Measurements from ENCODE around the gene IL17RA. TPM values are rescaled to one million over a fixed set of nuclear protein-coding genes. Genes with fewer than 3 reads are reported as not detected.
"Not testable (repeated sequence)": the region's sequence is repeated elsewhere in the genome, so short reads cannot be mapped to it uniquely, and the experiment has no call there.

The IL17RA gene
- total RNA-seq, 1 donor from 2014 or later: 6.1 TPM

DNA sequence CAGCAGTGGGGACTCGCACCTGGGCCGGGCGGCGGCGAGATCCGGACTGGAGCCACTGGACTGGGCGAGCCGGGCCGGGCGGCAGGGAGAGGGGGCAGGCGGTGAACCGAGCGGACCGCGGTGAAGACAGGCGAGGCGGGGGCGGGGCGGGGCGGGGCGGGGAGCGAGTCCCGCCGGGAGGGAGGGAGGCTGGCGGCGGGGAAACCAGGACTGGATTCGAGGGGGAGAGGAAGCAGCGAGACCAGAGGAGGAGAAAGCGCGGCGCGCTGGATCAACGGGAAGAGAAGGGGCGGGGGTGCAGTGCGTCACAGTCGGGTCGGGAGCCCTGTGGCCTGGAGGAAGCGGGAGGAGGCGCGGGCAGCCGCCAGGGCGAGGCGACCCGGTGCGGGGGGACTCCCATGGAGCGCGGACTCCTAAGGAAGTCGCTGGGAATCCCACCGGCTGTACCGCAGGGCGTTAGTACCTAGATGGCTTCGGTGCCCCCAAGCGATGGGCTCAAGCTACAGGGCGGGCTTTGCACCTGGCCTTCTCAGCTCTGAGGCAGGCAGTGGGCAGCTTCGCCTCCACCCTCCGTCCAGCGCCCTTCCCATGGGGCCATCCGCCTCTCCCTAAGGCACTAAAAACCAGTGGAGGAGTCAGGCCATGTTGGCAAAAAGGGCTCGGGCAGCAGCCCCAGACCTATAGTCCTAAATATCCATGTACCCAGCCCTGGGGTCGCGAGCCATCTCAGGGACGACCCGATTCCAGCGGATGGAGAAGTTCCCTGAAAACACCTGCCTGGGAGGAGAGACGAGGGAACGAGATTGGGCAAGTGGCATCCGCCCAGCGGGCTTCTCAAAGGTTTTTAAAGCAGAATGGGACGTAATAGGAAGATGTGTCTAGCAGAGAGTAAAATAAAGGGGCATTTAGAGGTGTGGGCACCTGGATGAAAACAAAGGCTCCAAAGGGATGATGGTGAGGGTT lies 36.7 kb downstream of the IL17RA start, which contains the start of gene TMEM121B:
TSS of gene TMEM121B (minus strand) at position 128 of the 963 bp plus-strand sequence. CDS start 233 bp downstream, outside the sequence.
- DNase-seq: peak; percentile 57

DNA sequence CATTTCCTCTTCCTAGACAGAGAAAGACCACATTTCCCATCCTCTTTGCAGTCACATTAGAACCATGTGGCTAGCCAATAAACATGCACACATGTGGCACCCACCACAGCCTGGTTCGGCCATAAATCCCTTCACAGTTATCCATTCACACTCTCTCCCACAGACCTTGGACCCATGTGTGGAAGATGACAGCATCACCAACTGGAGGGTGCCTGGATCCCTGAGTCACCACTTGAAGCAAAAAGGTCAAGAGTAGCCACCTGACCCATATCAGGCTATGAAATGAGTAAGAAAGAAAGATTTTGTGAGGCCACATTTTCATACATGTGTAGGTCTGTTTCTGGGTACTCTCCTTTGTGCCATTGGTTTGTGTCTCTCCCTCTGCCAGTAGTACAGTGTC lies 45.4 kb downstream of the IL17RA start:
- no peak for DNase-seq

DNA sequence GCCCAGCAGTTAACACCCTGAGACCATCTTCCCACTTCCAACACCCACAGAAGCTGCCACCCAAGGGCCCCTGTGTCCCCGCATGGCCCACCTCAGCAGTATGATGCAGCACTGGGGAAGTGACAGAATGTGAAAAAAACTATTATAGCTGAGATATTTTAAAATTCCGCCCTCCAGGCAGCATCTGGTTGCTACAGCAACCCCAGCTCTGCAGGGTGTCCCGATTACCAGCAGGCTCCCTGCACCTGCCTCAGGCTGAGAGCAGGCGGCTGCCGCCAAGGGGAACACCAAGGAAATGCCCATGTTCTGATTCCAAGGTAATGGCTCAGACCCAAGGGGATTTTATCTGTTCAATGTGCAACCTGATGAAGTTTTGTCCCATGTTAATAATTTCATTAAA lies 46.9 kb downstream of the IL17RA start:
- no peak for DNase-seq

DNA sequence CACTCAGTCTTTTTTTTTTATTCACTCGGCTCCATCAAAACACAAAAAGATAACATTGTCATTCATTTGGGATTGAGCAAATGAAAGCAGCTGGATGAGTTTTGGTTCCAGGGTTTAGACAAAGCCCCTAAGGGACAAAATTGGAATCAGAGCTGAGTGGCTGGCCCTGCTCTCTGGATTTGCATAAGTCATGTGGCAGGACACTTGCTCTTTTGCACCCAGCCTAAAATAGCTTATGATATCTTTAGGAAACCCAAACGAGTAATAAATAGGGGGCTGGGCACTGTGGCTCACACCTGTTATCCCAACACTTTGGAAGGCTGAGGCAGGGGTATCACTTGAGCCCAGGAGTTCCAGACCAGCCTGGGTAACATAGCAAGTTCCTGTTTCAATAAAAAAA lies 47.3 kb downstream of the IL17RA start:
- DNase-seq: no peak

DNA sequence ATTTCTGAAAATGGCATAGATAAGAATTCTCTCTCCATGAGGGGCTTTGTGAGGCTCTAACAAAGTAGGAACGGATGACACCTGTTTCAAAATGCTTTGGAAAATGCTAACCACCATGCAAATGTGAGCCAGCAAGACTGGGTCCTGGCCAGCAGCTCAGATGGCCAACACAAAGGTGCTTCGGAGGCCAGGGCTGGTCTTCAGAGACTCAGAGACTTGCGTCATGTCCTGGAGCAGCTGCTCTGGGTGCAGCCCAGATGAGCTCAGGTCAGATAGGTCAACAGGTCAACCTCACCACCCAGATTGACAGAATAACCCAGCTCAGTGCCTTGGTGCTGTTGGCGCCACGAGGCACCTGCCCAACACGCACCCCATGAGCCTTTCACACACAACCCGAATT lies 48.3 kb downstream of the IL17RA start:
- DNase-seq: no peak

DNA sequence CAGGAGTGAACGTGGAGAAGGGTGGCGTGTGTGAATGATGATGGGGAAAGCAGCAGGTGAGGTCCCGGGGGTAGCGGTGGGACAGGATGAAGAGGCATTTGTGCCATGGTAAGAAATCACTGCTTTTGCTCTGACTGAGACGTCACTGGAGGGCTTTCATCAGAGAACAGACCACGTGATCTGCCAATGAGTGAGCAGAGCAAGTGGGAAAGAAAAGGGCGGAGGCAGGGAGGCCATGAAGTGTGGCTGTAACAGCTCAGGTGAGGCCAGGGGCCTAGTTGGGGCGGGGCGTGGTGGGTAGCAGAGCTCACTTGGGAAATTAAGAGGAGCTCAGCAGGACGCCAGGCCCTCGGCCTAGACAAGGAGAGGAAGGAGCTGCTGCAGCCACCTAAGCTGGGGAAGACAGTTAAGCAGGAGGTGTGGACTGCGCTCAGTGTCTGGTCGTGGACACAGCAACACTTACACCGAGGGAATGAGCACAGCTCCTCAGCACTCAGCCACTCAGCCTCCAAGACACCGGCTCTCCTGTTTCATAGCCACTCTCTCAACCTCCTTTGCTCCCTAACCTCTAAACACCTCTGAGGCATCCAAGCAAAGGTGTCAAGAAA lies 50.5 kb downstream of the IL17RA start:
- DNase-seq: no peak

DNA sequence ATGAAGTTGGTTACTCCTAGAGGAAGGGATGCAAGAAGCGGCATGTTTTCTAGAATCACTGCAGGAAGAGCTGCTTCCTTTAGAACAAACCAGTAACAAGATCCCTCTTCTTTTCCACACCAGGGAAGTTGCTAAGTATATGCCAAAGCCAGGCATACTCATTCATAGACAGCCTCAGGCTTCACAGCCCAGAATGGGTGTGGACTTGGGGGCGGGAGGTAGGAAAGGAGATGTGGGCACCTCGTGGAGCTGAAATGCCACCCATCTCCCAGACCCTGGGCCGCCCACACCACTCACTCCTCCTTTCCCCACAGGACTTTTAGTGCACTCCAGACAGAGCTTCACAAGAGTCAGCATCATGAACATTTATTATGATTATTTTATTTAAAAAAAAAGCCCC lies 52.4 kb downstream of the IL17RA start:
- no peak for DNase-seq

DNA sequence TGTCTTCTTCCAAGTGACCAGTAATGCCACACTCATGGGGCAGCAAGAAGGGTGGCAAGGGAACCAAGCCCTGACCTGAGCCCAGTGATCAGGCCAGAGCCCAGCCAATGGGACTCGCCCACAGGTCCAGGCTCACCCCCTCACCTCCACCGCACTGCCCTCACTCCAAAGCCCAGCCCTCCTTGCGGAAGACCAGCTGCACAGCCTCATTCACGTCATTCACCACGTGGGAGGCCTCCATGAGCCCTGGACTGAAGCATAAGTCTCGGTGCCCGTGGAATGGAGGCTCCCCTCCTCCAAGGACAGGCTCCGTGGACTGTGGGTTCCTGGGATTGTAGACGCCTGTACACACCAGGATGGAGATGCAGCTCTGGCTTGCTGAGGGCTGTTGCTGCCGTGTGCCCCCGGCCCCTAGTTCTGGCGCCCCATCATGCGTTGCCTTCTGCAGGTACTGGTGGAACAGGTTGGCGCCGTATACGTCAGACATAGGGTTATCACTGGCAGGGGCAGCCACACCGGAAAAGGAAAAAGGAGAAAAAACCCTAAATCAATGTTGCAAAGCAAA lies 53.1 kb downstream of the IL17RA start:
- DNase-seq: no peak

DNA sequence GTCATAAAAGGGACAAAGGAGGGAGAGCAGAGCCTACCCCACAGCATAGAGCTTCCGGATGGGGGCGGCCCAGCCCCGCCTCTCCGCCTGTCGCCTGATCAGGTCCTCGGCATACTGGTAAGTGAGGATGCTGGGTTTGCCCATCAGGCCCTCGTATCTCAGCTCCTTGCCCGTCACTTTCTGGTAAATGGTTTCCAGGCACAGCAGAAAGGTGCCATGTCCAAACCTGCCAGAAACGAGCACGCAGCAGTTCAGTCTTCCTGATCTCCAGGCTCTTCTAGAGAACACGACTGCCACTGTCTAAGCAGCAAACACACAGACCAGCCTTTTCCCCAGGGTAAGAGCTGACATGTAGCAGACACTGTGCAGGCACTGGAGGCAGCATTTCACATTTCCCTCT lies 53.7 kb downstream of the IL17RA start:
- no peak for DNase-seq

DNA sequence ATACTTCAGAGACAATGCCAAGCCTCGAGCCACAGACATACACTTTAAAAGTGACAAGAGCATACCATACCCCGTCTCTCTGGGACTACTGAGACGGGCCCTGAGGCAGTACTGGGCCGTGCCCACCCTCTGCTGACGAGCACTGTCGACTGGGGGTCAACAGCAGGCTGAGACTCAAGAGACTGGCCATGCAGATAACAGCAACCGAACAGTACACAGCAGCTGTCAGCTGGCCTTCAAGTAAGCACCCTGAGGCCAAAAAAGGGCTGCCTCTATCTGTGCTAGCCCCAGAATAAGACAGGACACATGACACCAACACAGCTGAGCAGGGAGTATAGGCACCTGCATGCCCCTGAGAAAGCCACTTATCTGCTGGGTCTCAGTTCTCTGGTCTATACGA lies 55.2 kb downstream of the IL17RA start:
- DNase-seq: no peak

DNA sequence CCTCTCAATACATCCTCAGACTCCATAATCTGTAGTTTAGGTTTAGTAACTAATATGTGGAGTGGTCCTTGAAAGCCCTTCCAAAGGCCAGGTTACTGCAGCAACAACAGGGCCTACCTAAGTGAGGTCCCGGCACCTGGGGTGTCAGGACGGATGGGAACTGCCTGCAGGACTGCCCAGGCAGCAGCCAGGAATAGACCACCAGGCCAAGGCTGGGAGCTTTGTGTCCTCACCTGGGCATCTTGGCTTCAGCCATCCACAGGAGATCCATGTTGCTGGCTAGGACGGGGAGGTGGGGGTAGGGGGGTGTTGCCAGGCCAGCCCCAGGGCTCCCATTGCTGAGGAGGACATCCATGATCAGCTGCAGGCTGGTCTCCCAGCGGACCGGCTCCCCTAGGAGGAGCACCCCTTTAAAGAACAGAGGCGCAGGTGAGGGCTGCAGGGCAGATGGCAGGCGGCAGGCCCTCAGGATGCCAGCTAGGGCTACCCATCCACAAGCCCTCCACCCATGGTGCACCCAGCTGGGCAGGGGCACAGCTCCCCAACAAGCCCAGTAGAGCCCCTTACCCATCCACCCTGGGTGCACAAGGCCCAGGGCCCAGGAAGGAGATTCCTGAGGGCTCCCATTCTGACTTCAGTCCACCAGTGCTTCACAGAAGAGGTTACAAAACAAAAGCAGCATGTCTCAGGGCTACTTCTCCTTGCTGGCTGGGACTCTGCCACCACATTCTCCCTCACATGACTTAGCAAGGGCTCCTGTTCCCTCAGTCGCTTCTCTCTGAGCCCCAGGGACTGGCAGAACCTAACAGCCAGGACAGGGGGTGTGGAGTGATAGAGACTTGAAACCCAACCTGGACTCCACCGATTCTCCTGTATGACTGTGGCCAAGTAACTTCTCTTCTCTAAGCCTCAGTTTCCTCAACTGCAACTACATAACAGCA lies 56.3 kb downstream of the IL17RA start:
- no peak for DNase-seq

DNA sequence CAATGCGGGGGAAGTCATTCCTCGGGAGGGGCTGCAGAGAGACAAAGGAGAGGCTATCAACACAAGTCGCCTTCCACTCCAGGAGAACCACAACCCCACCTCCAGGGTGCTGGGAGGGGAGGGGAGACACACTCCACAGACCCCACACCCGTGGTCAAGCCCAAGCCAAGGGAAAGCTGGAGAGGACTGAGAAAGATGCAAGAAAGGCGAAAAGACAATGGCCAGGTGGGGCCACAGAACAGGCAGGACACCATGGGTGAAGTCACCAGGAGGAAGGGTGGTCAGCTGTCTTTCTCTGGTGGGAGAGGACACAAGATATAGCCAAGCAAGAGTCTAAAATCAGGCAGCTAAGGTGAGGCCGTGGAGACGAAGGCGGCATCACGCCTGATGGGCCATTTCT lies 58.3 kb downstream of the IL17RA start:
- no peak for DNase-seq

DNA sequence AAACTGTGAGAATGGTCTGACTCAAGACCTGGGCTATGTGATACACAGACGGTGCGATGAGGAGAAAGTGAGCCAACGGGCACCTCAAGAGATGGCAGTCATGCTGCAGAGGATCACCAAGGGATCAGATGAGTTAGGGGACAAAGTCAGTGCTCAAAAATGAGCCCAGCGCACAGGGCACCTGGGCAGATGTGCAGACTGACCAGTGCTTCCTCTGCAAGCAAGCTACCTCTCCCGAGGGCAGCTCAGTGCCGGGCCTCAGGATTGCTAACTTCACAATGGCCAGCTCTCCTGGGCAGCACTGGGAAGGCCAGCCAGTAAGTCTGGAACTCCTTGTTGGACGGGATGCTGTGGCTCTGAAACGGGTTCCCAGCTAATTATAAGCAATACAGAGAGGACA lies 59.0 kb downstream of the IL17RA start:
- no peak for DNase-seq

DNA sequence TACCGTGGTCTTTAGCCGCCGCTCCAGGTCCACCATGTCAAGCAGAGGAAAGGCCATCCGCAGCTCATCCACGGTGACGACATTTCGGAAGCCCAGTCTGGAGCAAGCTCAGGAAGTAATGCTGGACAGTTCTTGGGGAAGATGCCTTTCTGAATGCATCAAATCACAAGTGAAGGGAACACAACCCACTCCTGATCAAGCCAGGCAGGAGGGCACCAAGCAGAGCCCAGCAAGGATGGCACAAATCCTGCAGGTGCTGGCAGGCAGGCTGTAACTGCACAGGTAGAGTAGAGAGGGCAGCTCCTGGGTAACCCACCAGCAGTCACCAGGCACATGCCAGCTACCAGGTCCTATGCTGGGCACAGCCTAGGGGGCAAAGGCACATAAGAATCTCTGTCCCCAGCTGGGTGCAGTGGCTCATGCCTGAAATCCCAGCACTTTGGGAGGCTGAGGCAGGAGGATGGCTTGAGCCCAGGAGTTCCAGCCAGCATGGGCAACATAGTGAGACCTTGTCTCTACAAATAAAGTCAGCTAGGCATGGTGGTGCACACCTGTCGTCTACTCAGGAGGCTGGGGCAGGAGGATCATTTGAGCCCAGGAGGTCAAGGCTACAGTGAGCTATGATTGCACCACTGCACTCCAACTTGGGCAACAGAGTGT lies 60.4 kb downstream of the IL17RA start:
- no peak for DNase-seq

DNA sequence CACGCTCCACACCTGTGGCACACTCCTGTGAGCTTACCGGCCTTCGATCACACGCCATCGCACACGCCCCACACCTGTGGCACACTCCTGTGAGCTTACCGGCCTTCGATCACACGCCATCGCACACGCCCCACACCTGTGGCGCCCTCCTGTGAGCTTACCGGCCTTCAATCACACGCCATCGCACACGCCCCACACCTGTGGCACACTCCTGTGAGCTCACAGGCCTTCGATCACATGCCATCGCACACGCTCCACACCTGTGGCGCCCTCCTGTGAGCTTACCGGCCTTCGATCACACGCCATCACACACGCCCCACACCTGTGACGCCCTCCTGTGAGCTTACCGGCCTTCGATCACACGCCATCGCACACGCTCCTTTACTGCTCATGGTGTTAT lies 62.7 kb downstream of the IL17RA start:
- DNase-seq: not testable (repeated sequence)

DNA sequence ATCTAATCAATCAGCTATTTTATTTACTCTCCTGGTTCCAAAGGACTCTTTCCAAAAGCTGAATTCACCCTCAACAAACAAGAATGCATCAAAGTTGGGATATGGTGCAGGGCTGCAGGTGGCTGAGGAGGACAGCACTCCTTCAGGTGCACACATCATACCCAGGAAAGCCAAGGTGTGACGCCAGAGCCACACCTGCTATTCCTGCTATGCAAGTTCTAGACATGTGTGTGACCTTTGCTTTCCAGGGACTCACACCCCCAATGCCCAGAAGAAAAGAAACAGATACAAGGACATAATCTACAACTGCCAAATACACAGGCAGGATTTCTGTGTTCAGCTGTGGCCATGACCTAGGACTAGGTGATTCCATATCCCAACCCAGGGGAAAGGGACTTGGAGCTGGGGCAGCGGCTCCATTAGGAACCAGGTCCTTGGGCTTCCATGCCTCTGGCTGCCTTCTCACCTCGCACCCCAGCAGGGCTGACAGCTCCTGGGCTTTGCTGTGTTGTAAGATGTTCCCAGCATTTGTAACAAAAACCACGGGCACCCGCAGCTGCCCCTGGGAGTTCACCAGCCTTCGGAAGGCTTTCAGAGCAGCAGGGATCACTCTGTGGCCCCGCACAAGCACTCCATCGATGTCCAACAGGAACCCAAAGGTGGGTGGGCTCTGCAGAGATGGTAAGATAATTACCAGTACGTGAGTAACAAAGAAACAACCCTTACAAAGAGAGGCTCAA lies 64.4 kb downstream of the IL17RA start:
- DNase-seq: no peak

DNA sequence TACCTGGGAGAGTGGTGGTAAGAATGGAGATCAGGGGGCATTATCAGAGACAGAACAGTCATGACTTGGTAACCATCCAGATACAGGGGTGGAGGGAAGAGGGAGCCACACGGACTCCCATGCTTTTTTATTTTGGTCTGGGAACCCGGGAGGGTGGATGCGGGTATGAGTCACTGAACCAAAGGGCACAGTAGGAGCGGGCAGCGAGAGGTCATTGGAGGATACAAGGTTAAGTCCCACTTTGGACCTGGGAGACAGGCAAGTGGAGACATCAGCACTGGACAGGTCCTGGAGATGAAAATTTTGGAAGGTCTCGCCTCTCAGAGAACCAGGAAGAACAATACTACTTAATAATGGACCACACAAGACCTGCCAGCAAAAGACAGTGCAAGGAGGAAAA lies 67.5 kb downstream of the IL17RA start:
- no peak for DNase-seq

DNA sequence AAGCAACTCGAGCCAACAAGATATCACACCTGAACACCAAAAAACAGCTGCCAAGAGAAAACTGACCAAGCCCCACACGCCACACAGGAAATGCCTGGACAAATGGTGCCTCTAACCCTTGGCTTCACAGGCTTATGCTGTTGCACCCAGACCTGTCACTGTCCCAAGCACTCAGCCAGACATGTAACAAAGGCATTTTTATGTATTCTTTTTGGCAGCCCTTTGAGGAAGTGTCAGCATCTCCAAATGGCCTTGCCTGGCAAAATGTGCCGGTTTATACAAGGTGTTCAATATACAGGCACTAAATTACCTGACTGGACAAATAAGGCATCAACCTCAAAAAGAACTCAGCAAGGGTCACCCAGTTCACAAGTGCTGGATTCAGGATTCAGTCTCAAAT lies 68.2 kb downstream of the IL17RA start:
- no peak for DNase-seq

DNA sequence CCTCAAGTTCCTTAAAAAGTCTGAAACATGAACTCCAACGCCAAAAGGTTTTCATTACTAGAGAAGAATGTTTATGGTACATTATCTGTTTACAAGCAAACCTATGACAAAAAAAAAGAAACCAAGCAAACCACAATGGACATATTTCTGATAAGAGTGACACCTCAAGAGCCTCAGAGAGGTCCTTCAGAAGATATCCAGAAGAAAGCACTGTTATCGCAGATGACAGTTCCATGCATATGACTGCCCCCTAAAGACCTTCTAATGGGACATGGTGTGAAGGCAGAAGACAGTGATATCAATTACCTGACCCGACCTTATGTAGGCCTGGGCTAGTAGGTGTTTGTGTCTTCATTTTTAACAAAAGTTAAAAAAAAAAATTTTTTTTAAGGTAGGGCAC lies 71.1 kb downstream of the IL17RA start:
- no peak for DNase-seq

DNA sequence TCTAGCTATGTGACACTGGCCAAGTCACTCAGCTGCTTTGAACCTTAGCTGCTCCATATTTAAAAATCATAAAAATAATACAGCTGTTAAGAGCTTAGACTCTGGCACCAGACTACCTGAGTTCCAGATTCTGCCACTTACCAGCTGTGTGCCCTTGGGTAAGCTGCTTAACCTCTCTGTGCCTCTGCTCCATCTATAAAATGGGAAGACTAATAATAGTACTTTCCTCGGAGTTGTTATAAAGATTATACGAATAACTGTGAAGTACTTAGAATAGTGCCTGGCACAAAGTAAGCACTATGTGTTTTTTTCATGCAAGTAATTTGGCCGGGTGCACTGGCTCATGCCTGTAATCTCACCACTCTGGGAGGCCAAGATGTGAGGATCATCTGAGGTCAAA lies 72.9 kb downstream of the IL17RA start:
- DNase-seq: no peak

DNA sequence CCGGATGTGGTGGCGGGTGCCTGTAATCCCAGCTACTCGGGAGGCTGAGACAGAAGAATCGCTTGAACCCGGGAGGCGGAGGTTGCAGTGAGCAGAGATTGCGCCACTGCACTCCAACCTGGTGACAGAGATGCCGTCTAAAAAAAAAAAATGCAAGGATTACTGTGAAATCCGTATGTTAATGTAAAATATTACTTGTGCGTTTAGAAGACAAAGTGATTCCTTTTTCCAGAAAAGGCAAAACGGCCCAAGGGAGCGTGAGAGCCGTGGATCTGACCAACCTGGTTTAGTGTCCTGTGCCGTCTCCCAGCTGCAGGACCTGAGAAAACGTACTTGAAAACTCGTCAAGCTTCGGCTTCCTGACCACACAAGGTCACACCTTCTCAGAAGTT lies 73.4 kb downstream of the IL17RA start:
- no peak for DNase-seq

Measured in dermis blood vessel endothelial cell (primary cell).